HUES6 (cell line): ENCODE measurements around the gene DDX39B.
"Not testable (repeated sequence)": the region's sequence is repeated elsewhere in the genome, so short reads cannot be mapped to it uniquely, and the experiment has no call there.

Experiments used
- H3K27ac ChIP-seq: 2 replicates; pipeline ENCODE4 v1.7.0; 2013; ENCODE audit warnings: low read depth, mild to moderate bottlenecking, low read length, inconsistent platforms
- H3K27me3 ChIP-seq: 2 replicates; pipeline ENCODE4 v1.6.1; 2013; ENCODE audit warnings: low read length; ENCODE audit not compliant: control insufficient read depth, insufficient read depth
- H3K36me3 ChIP-seq: 2 replicates; pipeline ENCODE4 v1.6.1; 2013; ENCODE audit warnings: low read length; ENCODE audit not compliant: control insufficient read depth, insufficient read depth
- H3K4me1 ChIP-seq: 2 replicates; pipeline ENCODE4 v1.6.1; 2013; ENCODE audit warnings: low read length; ENCODE audit not compliant: control insufficient read depth, insufficient read depth
- H3K4me3 ChIP-seq: 2 replicates; pipeline ENCODE4 v1.5.1; 2013; ENCODE audit warnings: low read depth, low read length
- H3K9ac ChIP-seq: one replicate; pipeline ENCODE4 v1.6.1; 2013; ENCODE audit warnings: mild to moderate bottlenecking, low read length
- H3K9me3 ChIP-seq: 2 replicates; pipeline ENCODE4 v1.6.1; 2013; ENCODE audit warnings: low read depth, low read length; ENCODE audit not compliant: control insufficient read depth, insufficient read depth

Gene DDX39B

GRCh38 chr6:31513456-31514165 is 28.2 kb downstream of the DDX39B start:
- Histone ChIP-seq H3K36me3 (peaks cover 21% of the 10 kb centered on the region), H3K4me1 (no peaks in the 10 kb centered on the region), H3K27ac (no peak overlapping the region), H3K9me3 (no peaks in the 10 kb centered on the region), H3K4me3 (no peak overlapping the region), H3K27me3 (no peaks in the 10 kb centered on the region), H3K9ac (no peak overlapping the region)

GRCh38 chr6:31510007-31510406 is 31.8 kb downstream of the DDX39B start:
- no peaks in the 10 kb centered on the region for H3K4me1 ChIP-seq
- H3K27ac ChIP-seq = no peak overlapping the region
- no peak overlapping the region for H3K9ac ChIP-seq
- no peaks in the 10 kb centered on the region for H3K27me3 ChIP-seq
- no peak overlapping the region for H3K4me3 ChIP-seq
- peaks cover 45% of the 10 kb centered on the region for H3K36me3 ChIP-seq
- H3K9me3 ChIP-seq = no peaks in the 10 kb centered on the region

- not testable (repeated sequence) for H3K4me3 ChIP-seq, H3K4me1 ChIP-seq, H3K9ac ChIP-seq, H3K9me3 ChIP-seq, H3K27ac ChIP-seq, H3K27me3 ChIP-seq
- H3K36me3 ChIP-seq = peaks cover 45% of the 10 kb centered on the region
These were observed 32.8 kb downstream of the DDX39B start for GRCh38 chr6:31509036-31509435.

DNA sequence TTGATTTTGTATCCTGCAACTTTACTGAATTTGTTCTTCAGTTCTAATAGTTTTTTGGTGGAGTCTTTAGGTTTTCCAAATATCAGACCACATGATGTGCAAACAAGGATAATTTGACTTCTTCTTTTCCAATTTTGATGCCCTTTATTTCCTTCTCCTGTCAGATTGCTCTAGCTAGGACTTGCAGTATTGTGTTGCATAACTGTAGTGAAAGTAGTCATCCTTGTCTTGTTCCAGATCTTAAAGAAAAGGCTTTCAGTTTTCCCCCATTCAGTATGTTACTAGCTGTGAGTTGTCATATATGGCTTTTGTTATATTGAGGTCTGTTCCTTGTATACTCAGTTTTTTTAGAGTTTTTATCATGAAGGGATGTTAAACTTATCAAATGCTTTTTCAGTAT is 39.2 kb downstream of the DDX39B start:
- Histone ChIP-seq H3K27me3 (peaks cover 14% of the 10 kb centered on the region), H3K36me3 (peaks cover 18% of the 10 kb centered on the region), H3K9ac (no peak overlapping the region), H3K9me3 (no peaks in the 10 kb centered on the region), H3K27ac (no peak overlapping the region), H3K4me3 (no peak overlapping the region), H3K4me1 (peaks cover 7% of the 10 kb centered on the region; the same call in 1 of the 2 replicates)

DNA sequence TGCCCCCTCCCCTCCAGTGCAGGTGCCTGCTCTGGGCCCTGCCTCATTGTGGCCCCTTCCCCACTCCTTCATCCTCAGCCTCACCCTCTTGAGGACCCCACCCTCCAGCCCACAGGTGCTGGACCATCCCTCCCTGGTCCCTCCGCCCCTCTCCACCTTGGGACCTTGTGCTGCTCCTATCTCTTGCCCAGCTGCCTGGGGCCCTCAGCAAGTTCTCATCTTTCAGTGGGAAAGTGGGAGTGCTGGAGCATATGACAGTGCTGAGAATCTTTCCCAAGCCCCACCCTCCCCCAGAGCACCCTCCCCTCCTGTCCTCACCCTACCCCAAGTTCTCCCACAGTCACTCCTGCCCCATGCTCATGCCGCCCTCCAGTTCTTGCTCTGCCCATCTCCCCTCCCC is 42.2 kb downstream of the DDX39B start:
- H3K27me3 ChIP-seq = peaks cover 40% of the 10 kb centered on the region
- H3K27ac ChIP-seq, H3K9ac ChIP-seq, H3K9me3 ChIP-seq, H3K36me3 ChIP-seq: not testable (repeated sequence)
- H3K4me3 ChIP-seq = peak overlapping the region; percentile 74; the same call in 1 of the 2 replicates
- peaks cover 16% of the 10 kb centered on the region for H3K4me1 ChIP-seq

DNA sequence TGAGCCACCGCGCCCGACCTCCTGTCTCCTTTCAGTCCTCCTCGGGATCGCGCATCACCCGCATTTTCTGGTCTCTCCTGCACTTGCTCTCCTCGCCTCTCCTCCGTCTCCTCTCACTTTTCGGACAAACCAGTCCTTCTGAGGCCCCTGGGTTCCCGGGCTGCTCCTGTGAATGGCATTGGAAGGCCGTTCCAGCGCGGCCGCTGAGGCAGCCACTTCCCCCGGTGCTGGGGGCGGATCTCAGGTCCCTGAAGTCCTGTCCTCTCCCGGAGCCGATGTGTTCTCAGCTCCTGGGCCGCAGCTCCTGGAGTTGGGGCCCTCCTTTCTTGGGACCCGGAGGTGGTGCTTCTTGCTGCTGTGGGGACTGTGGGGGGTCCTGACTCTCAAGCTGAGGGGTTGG is 43.1 kb downstream of the DDX39B start:
- no peaks in the 10 kb centered on the region for H3K9me3 ChIP-seq
- H3K4me3 ChIP-seq = peak overlapping the region; percentile 74
- H3K27ac ChIP-seq = no peak overlapping the region
- H3K36me3 ChIP-seq = no peaks in the 10 kb centered on the region
- peak overlapping the region; percentile 43 for H3K9ac ChIP-seq
- peaks cover 43% of the 10 kb centered on the region for H3K27me3 ChIP-seq
- peaks cover 16% of the 10 kb centered on the region for H3K4me1 ChIP-seq

GRCh38 chr6:31497531-31498476 is 44.0 kb downstream of the DDX39B start, which contains the start of gene MICB:
MICB (plus strand) TSS chr6:31498145; CDS start chr6:31498194, 49 bp downstream.
- Histone ChIP-seq H3K27me3 (peaks cover 43% of the 10 kb centered on the region), H3K9me3 (no peaks in the 10 kb centered on the region), H3K4me1 (peaks cover 16% of the 10 kb centered on the region), H3K9ac (peak within 1 kb of the TSS; percentile 50), H3K27ac (no peak within 1 kb of the TSS), H3K4me3 (peak within 1 kb of the TSS; percentile 74), H3K36me3 (no peaks in the 10 kb centered on the region)

GRCh38 chr6:31496826-31497225 is 45.0 kb downstream of the DDX39B start:
- Histone ChIP-seq H3K4me1 (peaks cover 16% of the 10 kb centered on the region), H3K4me3 (peak overlapping the region; percentile 74; the same call in 1 of the 2 replicates)
- H3K9ac ChIP-seq = not testable (repeated sequence)

DNA sequence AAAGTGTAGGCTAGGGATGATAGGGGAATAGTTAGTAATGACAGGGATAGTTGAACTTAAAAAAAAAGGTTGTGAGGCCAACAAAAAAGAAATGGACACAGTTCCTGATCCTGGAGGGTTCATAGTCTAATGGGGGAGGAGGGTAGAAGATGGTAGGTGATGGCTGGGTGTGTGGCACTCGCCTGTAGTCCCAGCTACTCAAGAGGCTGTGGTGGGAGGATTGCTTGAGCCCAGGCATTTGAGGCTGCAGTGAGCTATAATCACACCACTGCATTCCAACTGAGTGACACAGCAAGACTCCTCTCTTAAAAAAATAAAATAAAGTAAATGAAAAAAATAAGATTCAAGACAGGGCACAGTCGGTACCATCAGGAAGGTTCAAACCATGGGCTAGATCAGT is 46.2 kb downstream of the DDX39B start:
- Histone ChIP-seq H3K4me3 (peak overlapping the region; percentile 71), H3K27ac (no peak overlapping the region)

More at GRCh38 chr6:31496826-31497225, 45.0 kb downstream of the DDX39B start:
- H3K36me3 ChIP-seq, H3K27ac ChIP-seq, H3K9me3 ChIP-seq: not testable (repeated sequence)
- peaks cover 43% of the 10 kb centered on the region for H3K27me3 ChIP-seq

GRCh38 chr6:31493875-31494694 is 47.7 kb downstream of the DDX39B start:
- peaks cover 38% of the 10 kb centered on the region for H3K27me3 ChIP-seq

More for the DNA sequence above, 46.2 kb downstream of the DDX39B start:
- Histone ChIP-seq H3K27me3 (peaks cover 43% of the 10 kb centered on the region), H3K9me3 (no peaks in the 10 kb centered on the region), H3K9ac (peak overlapping the region; percentile 70), H3K4me1 (peaks cover 22% of the 10 kb centered on the region), H3K36me3 (no peaks in the 10 kb centered on the region)

More at GRCh38 chr6:31493875-31494694, 47.7 kb downstream of the DDX39B start:
- peak overlapping the region; percentile 77; the same call in 1 of the 2 replicates for H3K27ac ChIP-seq
- peak overlapping the region; percentile 71 for H3K4me3 ChIP-seq
- H3K36me3 ChIP-seq = no peaks in the 10 kb centered on the region
- H3K4me1 ChIP-seq = peaks cover 21% of the 10 kb centered on the region; the same call in 1 of the 2 replicates
- H3K9ac ChIP-seq = peak overlapping the region; percentile 70
- no peaks in the 10 kb centered on the region for H3K9me3 ChIP-seq
